ENCODE data around the gene CDH23. TPM values are rescaled to one million over a fixed set of nuclear protein-coding genes. Genes with fewer than 3 reads are reported as not detected.

Gene CDH23
- total RNA-seq, 1 donor from 2014 or later = 10.3 TPM

- TF ChIP-seq POLR2A (IDR thresholded peaks at IDR 0.05) (no peak), CTCF (IDR thresholded peaks at IDR 0.05) (no peak), POLR2AphosphoS5 (IDR thresholded peaks at IDR 0.05; ENCODE audit: insufficient read depth in 1 of 2, low read depth in 1 of 2) (no peak)
- Histone ChIP-seq H3K27ac (no peak overlapping the region), H3K27me3 (no peaks in the 10 kb centered on the region), H3K36me3 (no peaks in the 10 kb centered on the region), H3K4me3 (no peak overlapping the region), H3K4me1 (peaks cover 25% of the 10 kb centered on the region), H3K9me3 (no peaks in the 10 kb centered on the region)
- intact Hi-C loops (cut with DNase I) = no loop called here
- no peak for DNase-seq (ENCODE audit: extremely low spot score in 2 of 2)
Observed at GRCh38 chr10:71856619-71857018, 459.9 kb downstream of the CDH23 start.

GRCh38 chr10:71857934-71858890 is 461.5 kb downstream of the CDH23 start:
- no peak for TF ChIP-seq POLR2A (IDR thresholded peaks at IDR 0.05)
- no peak for TF ChIP-seq POLR2AphosphoS5 (IDR thresholded peaks at IDR 0.05; ENCODE audit: insufficient read depth in 1 of 2, low read depth in 1 of 2)
- no peak for TF ChIP-seq CTCF (IDR thresholded peaks at IDR 0.05)
- H3K4me1 ChIP-seq = peaks cover 27% of the 10 kb centered on the region
- no peaks in the 10 kb centered on the region for H3K36me3 ChIP-seq
- H3K27ac ChIP-seq = no peak overlapping the region
- no peak for DNase-seq (ENCODE audit: extremely low spot score in 2 of 2)
- intact Hi-C loops (cut with DNase I) = no loop called here
- H3K9me3 ChIP-seq = no peaks in the 10 kb centered on the region
- H3K4me3 ChIP-seq = no peak overlapping the region
- H3K27me3 ChIP-seq = no peaks in the 10 kb centered on the region

- no peaks in the 10 kb centered on the region for H3K27me3 ChIP-seq
- DNase-seq (ENCODE audit: extremely low spot score in 2 of 2) = peak in 1 of 2 donors; percentile 100
- peaks cover 27% of the 10 kb centered on the region for H3K4me1 ChIP-seq
- intact Hi-C loops (cut with DNase I) = no loop called here
- TF ChIP-seq POLR2A (IDR thresholded peaks at IDR 0.05) = no peak
- peak; percentile 98 to 99 for TF ChIP-seq POLR2AphosphoS5 (IDR thresholded peaks at IDR 0.05; ENCODE audit: insufficient read depth in 1 of 2, low read depth in 1 of 2)
- H3K36me3 ChIP-seq = no peaks in the 10 kb centered on the region
- no peak overlapping the region for H3K4me3 ChIP-seq
- peak overlapping the region; percentile 85 for H3K27ac ChIP-seq
- no peaks in the 10 kb centered on the region for H3K9me3 ChIP-seq
Observed at GRCh38 chr10:71860243-71861029, 463.7 kb downstream of the CDH23 start.

GRCh38 chr10:71863203-71863602 is 466.5 kb downstream of the CDH23 start:
- TF ChIP-seq CTCF (IDR thresholded peaks at IDR 0.05) = no peak
- no peak for TF ChIP-seq POLR2AphosphoS5 (IDR thresholded peaks at IDR 0.05; ENCODE audit: insufficient read depth in 1 of 2, low read depth in 1 of 2)
- no peak for TF ChIP-seq POLR2A (IDR thresholded peaks at IDR 0.05)
- intact Hi-C loops (cut with DNase I) = no loop called here
- Histone ChIP-seq H3K36me3 (no peaks in the 10 kb centered on the region), H3K9me3 (no peaks in the 10 kb centered on the region), H3K27ac (no peak overlapping the region), H3K4me3 (no peak overlapping the region), H3K4me1 (peaks cover 32% of the 10 kb centered on the region), H3K27me3 (no peaks in the 10 kb centered on the region)
- no peak for DNase-seq (ENCODE audit: extremely low spot score in 2 of 2)

GRCh38 chr10:71864911-71865361 is 468.2 kb downstream of the CDH23 start:
- TF ChIP-seq POLR2A (IDR thresholded peaks at IDR 0.05) = no peak
- TF ChIP-seq POLR2AphosphoS5 (IDR thresholded peaks at IDR 0.05; ENCODE audit: insufficient read depth in 1 of 2, low read depth in 1 of 2) = no peak
- TF ChIP-seq CTCF (IDR thresholded peaks at IDR 0.05) = no peak
- Histone ChIP-seq H3K4me3 (no peak overlapping the region), H3K4me1 (peaks cover 27% of the 10 kb centered on the region), H3K27me3 (no peaks in the 10 kb centered on the region), H3K36me3 (no peaks in the 10 kb centered on the region), H3K27ac (no peak overlapping the region), H3K9me3 (no peaks in the 10 kb centered on the region)
- DNase-seq (ENCODE audit: extremely low spot score in 2 of 2) = no peak
- intact Hi-C loops (cut with DNase I) = no loop called here

Measured in vagina (tissue), 2 donors.